Pericardium fibroblast (primary cell): ENCODE data around the gene JAM3. TPM values are rescaled to one million over a fixed set of nuclear protein-coding genes. Genes with fewer than 3 reads are reported as not detected.

ENCODE experiments used
- total RNA-seq: library from RNA; depleted of rRNA; stranded (reverse); fragments of >200 nt; gene quantifications from 2 replicates; pipeline ENCODE4 v1.2.3, GENCODE V29; 2015

Gene JAM3
- total RNA-seq: 46.6 and 47.7 TPM in 2 replicates

DNA sequence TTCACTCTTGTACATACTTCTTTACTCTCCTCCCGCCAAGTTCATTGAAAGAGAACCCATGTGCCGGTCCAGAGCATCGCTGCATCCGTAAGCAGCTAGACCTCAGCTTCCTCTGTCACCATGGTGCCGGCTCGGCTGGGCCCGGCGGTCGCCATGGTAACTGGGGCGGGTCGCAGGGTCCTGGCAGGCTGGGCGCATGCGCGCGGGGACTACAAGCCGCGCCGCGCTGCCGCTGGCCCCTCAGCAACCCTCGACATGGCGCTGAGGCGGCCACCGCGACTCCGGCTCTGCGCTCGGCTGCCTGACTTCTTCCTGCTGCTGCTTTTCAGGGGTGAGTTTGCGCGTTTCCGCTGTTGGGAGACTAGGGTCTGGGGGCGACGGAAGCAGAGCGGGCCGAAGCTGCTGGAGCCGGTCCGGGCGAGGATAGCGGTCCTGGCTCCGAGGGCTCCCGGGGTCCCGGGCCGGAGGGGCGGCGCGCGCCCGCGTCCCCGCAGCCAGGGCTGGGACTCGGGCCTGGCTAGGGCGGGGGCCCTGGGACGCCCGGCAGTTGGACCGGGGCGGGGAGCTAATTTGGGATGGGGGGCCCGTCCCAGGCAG, at the start of gene JAM3:
Gene JAM3, plus strand, starts transcription at position 244 of the 597 bp plus-strand sequence. Its CDS starts 12 bp downstream, at position 256.

Other genes starting within 250 kb of the JAM3 start
- not detected in 2 replicates for gene SPATA19, start 223.6 kb upstream of the JAM3 start, total RNA-seq
- 0.51 and 1.6 TPM in 2 replicates for gene IGSF9B, start 112.1 kb upstream of the JAM3 start, total RNA-seq
- 6.2 and 11.4 TPM in 2 replicates for gene NCAPD3, start 154.9 kb downstream of the JAM3 start, total RNA-seq
- gene VPS26B, start 155.6 kb downstream of the JAM3 start, total RNA-seq: 42.4 and 46.0 TPM in 2 replicates
- 27.7 and 45.9 TPM in 2 replicates for gene THYN1, start 184.3 kb downstream of the JAM3 start, total RNA-seq
- 13.2 and 18.8 TPM in 2 replicates for gene ACAD8, start 184.5 kb downstream of the JAM3 start, total RNA-seq
- gene GLB1L3, start 207.3 kb downstream of the JAM3 start, total RNA-seq: not detected in 2 replicates